Ecto neural progenitor cell (in vitro differentiated cells): ENCODE results near the gene ABHD15.
"Not testable (repeated sequence)": the region's sequence is repeated elsewhere in the genome, so short reads cannot be mapped to it uniquely, and the experiment has no call there.

Experiments used
- DNase-seq: peaks from one replicate; pipeline ENCODE4 v3.0.0-alpha.2; 2018; ENCODE audit warnings: low spot score

Gene ABHD15

DNA sequence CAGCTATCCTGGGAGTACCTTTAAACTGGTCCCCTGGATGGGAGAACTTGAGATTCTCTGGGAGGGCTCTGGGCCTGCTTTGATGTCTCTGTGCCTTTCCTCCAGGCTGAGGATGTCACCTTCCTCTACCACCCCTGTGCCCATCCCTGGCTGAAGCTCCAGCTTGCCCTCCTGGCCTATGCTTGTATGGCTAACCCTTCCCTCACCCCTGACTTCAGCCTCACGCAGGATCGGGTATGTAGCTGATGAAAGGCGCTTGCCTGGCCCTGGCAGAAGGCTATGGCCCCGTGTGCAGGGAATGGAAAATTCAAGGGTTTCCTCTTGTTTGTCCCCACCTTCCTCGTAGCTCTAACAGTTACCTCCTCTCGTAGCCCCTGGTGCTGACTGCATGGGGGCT is 4.6 kb upstream of the ABHD15 start:
- DNase-seq, result no peak

DNA sequence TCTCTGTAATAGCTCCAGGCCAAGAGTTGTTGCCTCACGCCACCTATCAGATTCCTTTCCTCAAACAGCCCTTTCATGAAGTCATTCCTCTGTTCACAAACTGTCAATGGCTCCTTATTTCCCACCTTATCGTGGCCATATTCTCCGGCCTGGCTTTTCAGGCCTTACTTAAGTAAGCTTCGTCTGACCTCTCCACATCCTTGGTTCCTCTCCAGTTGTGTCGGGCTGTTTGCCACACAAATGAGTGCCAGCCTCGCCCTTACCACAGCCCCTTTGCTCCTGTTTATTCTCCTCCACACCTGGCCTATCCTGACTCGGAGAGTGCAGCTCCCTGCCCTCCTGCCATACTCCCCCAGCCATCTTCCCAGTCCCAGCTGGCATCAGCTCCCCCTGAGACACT is 3.7 kb upstream of the ABHD15 start:
- peak; percentile 42 for DNase-seq

DNA sequence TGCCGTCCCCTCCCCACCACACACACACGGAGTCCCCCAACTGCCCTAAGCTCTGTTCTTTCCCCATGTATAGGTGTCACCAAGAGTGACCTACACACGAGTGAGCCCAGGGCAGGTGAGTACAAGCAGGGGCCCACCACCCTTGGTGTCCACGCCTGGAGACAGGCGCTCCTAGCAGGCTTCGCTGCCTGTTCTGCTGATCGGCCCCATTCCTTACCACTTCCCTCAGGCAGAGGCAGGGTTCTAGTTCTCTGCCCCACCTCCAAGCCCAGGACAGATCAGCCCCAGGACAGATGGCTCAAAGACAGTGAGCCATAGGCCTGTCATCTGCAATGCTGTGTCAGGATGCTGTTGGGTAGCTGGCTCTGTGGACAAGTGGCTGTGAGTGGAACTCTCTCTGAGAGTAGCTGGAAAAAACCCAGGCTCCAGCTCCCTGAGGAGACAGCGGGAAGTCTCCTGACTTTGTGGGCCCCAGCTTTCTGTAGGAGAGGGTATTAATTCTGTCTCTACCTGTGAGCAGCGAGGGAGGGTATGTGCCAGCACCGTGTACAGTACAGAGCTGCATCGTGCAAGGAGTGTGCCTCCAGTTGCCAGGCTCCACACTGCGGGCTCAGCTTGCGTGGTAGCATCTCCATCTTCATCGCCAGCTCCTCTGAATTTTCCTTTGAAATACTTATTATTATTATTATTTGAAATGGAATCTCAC is 2.6 kb upstream of the ABHD15 start:
- peak; percentile 66 for DNase-seq

DNA sequence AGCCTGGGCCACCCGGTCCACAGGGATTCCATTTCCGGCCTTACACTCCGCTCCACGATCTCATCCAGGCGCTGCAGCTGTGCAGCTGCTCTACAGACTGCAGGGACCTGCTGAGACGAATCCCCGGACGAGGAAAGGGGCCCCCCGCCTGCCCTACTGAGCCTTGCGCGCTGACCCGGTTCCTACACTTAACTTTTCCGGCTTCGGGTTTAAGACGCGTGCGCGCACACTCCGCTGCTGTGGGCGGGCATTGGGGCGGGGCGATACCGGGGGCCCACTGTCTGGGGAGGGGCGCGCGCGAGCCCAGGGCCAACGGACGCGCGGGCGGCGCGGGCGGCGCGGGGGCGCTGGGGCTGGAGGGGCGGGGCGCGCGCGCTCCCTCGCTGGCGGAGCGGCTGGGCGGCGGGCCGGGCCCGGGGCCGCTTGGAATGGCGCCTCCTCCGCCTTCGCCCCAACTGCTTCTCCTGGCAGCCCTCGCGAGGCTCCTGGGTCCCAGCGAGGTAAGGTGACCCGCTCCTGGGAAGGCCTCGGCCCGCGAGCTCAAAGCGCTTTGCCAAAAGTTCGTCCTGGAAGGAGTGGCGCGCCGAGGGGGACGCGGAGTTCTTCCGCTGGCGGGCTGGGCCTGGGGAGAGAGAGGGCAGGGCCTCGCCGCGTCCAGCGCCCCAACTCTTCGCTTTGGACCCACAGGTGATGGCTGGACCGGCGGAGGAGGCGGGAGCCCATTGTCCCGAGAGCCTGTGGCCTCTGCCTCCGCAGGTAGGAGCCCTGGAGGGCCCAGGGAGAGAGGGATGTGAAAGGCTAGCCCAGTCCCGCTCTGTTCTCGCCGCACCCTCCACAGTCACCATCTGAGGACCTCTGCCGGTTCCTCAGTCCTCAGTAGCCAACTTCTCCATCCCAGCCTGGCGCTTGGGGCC is 1.8 kb upstream of the ABHD15 start, which contains the start of gene TP53I13:
TP53I13 (plus strand) TSS at position 371 of the 914 bp plus-strand sequence; CDS start at position 429, 58 bp downstream.
- DNase-seq, result peak; percentile 95

DNA sequence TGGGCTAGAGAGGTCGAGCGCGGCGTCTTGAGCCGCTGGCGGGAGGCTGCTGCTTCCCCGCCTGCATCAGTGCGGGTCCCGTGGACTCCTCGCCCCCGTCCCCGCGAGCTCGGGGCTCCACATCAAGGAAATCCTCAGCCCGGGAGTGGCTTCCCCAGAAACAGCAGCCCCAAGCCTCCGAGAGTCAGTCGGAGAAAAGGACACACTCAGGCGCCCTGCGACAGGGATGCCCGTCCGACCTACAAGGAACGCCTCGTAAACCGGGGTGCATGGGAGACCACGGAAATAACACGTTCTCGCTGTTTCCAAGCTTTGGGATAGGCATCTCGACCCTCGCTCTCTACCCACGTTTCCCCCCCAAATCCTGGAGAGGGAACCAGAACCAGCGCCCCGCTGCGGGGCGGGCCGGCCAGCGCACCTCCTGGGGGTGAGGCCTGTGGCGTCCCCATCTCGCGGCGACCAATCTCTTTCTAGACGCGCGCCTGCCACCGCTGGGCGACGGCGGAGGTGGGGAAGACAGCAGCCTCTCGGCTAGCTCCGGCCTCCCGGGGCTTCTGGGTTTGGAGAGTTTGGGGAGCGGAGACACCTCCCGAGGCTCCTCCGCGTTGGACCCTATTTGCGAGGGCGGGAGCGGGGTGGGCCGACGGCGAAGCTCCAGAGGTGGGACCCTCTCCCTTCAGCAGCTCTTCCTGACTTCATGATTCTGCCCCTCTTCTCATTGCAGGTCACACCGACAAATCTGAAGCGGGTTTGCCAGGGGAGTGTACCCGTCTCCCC is 905 bp upstream of the ABHD15 start:
- DNase-seq, result peak; percentile 89

DNA sequence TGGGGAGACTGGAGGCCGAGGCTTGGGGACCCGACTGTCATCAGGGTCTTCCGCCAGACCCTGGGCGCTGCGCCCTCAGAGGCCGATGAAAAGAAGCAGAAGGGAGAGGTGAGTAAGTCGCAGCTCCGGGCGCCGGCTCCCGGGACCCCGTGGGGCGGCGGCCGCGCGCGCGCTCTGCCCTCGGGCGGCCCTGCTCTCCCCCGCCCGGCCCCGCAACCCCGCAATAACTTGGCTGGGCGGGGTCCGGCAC is 392 bp upstream of the ABHD15 start:
- DNase-seq, result peak; percentile 81

DNA sequence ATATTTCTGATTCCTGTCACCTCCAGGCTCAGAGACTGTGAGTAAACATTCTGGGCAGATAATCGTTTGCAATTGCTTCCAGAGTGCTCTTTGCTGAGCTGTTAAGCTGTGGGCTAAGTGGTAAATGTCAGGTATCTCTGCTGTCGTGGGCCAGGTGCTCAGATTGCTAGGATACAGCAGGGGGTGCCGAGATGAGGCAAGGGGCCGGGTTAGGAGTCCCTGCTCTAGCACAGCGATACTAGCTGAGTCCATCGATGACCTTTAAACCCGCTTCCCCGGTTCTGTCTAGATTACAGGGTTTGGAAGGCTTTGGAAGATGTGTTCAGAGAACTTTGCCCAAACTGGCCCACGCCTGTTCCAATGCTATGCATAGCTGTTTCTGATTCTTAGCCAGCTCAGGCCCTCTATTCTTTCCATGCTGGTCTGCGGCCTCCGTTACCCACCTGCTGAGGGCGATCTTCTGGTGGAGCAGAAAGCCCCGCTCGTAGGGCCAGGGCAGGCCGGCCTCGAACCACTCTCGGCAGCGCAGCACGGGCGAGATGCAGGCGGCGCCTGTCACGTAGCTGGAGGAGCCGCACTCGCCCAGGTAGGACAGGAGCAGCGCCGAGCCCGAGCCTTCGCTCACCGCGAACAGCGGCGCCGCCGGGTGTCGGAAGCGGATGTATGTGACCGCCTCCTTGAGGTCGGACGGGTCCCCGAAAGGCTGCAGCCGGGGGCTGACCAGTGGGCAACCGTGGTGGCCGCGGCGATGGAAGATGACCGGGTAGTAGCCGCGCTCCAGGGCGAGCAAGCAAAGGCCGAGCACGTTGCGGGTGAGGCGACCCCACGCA is 979 bp downstream of the ABHD15 start:
- DNase-seq, result peak; percentile 83

DNA sequence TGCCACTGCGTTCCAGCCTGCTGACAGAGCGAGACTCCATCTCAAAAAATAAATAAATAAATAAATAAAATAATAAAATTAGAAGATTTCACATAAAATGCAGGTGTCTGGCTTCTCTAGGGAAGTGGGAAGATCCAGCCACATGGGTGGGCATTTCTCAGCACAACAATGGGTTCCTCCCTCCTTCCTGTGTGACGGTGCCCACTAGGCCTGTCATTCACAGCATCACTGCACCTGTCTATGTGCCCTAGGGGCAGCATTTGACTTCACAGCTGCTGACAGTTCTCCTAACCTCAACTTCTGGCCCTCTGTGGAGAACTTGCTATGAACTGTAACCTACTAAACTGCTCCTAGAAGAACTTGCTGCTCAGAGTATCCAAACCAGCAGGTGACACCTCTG is 3.0 kb downstream of the ABHD15 start:
- no peak for DNase-seq

DNA sequence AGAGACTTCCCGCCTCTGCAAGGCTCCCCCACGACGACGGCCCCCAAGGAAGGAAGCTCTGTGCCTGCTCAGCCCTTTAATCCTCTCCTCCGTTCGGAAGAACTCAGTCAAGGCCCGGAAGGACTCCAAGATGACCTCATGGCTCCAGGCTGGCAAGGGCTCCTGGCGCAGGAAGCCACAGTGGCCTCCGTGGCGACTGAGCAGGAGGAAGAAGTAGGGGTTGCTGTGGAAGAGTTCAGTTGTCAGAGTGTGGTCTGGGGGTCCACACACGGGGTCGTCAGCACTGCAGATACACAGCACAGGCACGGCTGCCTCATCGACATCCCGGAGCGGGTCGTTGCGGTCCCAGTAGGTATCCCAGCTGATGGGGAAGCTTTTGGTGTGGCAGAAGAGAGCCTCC is 4.2 kb downstream of the ABHD15 start:
- DNase-seq, result no peak

DNA sequence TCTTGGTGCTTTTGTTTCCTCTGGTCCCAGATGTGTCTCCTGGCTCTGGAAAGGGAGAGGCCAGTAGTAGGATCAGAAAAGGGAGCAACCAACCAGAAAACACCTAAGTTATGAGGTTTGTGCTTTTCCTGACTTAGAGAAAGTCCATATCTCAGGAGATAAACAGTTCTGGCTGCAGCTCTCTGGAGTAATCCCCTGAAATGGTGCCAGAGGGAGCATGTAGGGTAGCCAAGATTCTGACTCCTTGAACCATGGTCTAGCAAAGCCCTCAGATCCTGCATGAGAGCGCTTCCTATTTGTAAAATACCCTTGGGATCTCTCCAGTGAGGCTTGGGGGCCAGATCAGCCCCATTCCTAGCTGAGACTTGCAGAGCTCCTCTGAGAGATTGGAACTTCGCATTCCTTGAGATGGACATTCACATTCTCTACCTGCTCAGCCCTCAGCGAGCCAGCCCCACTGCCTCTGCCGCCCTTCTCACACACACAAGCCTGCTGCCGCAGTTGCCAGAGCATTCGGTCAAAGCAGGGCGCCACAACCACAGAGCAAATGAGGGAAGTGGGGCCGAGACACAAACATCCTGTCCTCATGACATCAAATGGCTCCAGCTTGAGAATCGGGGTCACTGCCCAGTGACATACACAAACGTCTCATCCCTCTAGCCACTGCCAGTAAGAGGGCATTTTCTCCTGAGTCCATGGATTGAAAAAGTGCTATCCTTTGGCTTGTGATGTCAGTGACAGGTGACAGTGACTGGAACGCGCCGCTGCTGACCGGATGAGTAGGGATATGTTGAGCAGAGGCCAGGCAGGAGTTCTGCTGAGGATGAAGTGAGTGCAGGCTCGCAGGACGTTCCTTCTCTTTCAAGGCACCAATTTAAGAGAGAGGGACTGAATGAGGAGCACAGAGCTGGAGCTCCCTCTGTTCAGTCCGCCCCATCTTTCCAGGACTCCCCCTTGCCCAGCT is 5.0 kb downstream of the ABHD15 start:
- DNase-seq, result no peak

DNA sequence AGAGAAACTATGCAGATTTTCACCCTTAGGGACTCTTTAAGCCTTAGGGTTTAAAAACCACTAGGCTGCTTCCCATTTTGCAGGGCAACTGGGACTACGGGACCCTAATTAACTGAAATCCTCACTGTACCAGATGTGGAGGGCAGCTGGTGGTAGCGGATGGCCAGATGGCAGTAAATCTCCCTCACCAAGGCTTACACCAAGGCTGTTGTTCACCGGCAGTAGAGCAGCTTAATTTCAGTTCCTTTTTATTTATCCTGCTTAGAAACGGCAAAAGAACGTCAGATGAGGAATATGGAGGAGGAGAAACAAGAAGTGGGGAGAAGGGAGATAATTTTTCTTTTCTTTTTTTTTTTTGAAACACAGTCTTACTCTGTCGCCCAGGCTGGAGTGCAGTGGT is 6.5 kb downstream of the ABHD15 start:
- no peak for DNase-seq

DNA sequence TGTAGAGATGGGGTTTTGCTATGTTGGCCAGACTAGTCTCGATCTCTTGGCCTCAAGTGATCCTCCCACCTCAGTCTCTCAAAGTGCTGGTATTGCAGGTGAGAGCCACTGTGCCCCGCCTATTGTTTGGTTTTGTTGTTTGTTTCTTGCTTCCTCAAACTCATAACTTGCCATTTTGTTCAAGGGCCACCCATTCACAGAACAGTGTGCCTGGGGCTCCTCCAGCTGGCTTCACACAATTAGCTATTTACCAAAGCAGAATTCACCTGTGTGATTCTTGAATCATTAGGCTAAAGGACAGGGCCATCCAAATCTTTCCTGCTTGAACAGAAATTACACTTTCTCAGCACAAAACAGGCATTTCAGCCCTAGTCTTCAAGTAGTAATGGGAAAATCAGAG is 7.2 kb downstream of the ABHD15 start:
- no peak for DNase-seq

DNA sequence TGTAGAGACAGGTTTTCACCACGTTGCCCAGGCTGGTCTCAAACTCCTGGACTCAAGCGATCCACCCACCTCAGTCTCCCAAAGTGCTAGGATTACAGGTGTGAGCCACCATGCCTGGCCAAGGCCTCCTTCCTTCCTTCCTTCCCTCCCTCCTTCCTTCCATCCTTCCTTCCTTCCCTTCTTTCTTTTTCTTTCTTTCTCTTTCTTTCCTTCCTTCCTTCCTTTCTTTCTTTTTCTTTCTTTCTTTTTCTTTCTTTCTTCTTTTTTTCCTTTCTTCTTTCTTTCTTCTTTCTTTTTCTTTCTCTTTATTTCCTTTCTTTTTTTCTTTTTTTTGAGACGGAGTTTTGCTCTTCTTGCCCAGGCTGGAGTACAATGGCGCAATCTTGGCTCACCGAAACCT is 8.7 kb downstream of the ABHD15 start:
- not testable (repeated sequence) for DNase-seq

DNA sequence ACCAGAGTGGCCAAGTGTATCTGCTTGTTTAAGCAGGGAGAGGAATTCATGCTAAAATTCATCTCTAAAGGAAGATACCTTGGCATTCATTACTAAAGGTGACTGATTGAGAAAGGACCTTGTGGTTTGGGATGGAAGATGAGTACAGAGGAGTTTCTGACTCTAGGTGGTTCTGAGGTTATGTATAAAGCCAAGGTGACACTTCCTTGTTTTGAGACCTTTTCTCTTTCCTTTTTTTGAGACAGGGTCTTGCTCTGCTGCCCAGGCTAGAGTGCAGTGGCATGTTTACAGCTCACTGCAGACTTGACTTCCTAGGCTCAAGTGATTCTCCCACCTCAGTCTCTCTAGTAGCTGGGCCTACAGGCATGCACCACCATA is 9.1 kb downstream of the ABHD15 start:
- DNase-seq, result no peak

DNA sequence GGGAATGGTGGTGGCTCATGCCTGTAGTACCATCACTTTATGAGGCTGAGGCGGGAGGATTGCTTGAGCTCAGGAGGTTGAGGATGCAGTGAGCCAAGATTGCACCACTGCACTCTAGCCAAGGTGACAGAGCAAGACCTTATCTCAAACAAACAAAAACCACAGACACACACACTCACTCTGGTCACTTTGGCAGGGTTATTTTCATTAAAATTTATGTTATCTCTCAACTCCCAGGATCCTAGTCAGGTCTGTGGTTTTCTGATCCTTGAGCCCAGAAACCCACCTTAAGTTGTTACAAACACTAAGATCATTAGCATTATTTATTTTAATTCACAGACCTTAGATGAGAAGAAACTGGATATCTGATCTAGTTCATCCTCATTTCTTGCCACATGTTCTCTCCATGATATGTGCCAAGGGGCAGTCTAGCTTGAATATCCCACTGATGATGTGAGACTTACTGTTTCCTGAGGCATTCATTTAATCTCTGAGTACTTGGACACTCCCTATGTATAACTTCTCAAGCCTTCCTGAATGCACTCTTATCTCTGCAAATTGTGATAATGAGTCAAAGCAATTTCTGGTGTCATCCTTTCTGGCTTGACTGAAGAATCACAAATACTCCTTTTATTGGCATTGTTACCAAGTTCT is 9.6 kb downstream of the ABHD15 start:
- DNase-seq, result no peak

DNA sequence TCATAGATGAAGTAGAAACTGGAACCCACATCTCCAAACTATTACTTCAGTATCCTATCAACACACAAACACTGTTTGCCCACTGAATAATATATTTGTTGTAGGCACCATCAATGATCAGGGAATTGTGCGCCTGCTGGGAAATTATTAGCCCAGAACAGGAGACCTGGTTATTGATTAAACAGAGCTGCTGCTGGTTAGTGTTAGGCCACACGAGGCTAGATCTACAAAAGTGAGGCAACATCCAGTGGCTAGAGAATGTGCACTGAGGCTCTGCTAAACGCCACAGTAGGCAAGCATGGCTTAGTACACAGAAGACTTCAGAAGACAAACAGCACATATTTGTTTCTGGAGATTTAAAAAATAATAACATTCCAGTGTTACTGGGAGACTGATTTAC is 11.0 kb downstream of the ABHD15 start:
- DNase-seq, result no peak

DNA sequence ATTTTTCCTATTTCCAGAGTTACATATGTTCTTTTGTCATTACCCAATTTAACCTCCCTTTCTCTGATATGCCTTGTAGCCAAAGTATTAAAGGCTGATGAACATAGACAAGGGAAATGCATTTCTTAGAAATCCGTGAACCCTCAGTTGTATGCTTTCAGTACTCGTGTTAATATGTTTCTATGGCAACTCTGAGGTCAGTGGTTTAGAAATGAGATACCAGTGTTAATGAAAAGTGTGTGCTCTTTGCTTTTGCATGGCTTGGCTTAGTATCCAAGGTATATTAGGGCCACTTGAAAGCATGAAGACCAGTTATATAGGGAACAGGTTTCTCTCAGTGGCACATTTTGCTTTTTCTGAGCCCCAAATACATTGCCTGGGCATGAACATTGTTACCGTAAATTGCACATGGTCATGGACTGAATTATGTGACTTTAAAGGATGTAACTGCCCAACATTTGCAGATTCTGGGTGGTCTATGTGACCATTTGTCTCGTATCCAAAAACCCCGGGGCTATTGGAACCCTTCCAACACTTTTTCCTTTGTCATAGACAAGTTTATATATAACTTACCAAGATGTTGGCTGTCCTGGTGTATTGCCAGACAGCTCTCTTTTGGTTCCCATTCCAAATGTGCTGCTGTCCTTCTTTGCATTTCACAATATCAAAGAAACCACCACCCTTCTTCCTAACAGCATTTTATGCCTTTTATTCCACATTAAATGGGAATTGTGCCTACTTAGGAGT is 17.5 kb downstream of the ABHD15 start:
- DNase-seq, result no peak

DNA sequence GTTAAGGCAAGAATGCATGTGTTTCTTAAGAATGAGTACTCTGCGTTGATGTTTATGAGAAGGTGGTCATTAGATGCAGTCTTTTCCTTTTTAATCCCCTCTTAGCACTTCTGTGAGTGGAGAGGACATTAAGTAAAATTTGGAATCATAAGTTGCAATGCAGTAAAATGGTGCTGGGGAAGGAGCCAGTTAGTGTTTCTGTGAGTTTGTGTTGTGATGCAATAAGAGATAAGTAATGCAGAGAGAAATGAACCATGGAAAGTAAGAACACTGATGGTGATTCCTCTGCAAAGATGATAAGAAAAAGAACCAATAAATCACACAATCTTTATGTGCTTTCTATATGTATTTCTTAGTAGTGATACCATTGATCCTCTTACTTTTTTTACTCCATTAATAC is 20.0 kb downstream of the ABHD15 start:
- no peak for DNase-seq

DNA sequence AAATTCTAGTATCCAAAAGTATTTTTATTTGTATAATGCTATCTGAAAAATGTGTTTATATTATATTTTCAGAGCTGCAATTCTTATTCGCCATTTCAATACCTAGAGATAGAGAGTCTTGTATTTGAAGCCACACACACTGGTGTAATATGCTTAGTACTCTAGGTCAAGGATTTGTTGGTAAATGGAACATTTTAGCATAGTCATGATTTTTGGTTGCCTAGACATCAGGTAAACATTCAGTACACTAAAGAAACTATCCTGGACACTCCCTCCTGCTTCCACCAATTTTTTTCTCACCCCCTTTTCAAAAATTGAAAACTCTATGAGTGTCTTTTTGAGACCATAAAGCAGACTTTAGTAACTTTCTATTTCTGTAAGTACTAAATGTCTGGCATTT is 20.8 kb downstream of the ABHD15 start:
- no peak for DNase-seq

DNA sequence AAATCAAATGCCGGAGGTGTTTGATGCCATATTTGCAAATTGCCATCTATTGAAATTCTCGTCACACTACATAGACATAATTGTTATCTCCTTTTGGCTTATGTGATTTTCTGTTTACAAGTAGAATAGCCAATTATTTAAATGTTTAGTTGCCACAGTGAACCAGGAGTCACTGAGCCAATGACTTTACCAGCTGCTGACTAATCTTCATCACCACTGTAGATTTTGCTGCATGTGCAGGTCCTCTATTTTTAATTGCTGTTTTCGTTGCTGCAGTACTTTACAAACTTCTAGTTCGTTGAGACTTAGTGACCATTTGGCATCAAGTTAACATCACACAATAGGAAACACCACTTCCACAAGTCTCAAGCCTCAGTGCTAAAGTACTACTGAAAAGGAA is 22.8 kb downstream of the ABHD15 start:
- DNase-seq, result no peak
